Activated CD4-positive, alpha-beta T cell treated with anti-CD3 and anti-CD28 coated beads for 36 hours (primary cell): ENCODE data around the gene PATJ. TPM values are rescaled to one million over a fixed set of nuclear protein-coding genes. Genes with fewer than 3 reads are reported as not detected.
"Not testable (repeated sequence)": the region's sequence is repeated elsewhere in the genome, so short reads cannot be mapped to it uniquely, and the experiment has no call there.

Experiments used
- ATAC-seq: fragments of 200-7000 bp; cut with Tn5 transposase; one replicate; pipeline ENCODE4 v1.10.0; 2021; ENCODE audit warnings: mild to moderate bottlenecking, moderate library complexity
- CTCF ChIA-PET: fragments of 350-600 bp; sonication (Branson Sonifier 250); formaldehyde crosslinking; loops from one replicate; lab custom pipeline; 2021; ENCODE audit warnings: antibody characterized with exemption; lab: Charles Lee
- POLR2A ChIA-PET: fragments of 350-600 bp; sonication (Branson Sonifier 250); formaldehyde crosslinking; loops from one replicate; lab custom pipeline; 2021; ENCODE audit warnings: antibody characterized with exemption, inconsistent platforms; lab: Charles Lee
- DNase-seq: peaks from one replicate; pipeline ENCODE4 v3.0.0-alpha.2; 2020
- H3K27ac Mint-ChIP-seq: one replicate; pipeline ENCODE4 v1.8.0; 2021; ENCODE audit warnings: mixed read lengths
- H3K27me3 Mint-ChIP-seq: one replicate; pipeline ENCODE4 v1.8.0; 2021; ENCODE audit warnings: mixed read lengths
- H3K36me3 Mint-ChIP-seq: one replicate; pipeline ENCODE4 v1.8.0; 2021; ENCODE audit warnings: low read depth, mixed read lengths
- H3K4me1 Mint-ChIP-seq: one replicate; pipeline ENCODE4 v1.8.0; 2021; ENCODE audit warnings: mixed read lengths
- H3K4me3 Mint-ChIP-seq: one replicate; pipeline ENCODE4 v1.8.0; 2021; ENCODE audit warnings: mild to moderate bottlenecking, moderate library complexity, mixed read lengths
- H3K9me3 Mint-ChIP-seq: one replicate; pipeline ENCODE4 v1.8.0; 2021; ENCODE audit warnings: low read depth, mixed read lengths
- intact Hi-C, 2 experiments: fragments of 100-400 bp; cut with DNase I in 1 of 2; cut with micrococcal nuclease in 1 of 2; formaldehyde crosslinking; loops; one replicate each; pipeline versions ENCODE4 v1.14.2 to v1.15.1; 2022 to 2024; cut with DNase I, micrococcal nuclease
- total RNA-seq, 2 experiments: library from RNA; stranded (reverse); gene quantifications; one replicate each; pipeline ENCODE4 v1.2.3, GENCODE V29; 2021

Gene PATJ
- total RNA-seq, 2 experiments from 2014 or later = 12.6 to 12.8 TPM

DNA sequence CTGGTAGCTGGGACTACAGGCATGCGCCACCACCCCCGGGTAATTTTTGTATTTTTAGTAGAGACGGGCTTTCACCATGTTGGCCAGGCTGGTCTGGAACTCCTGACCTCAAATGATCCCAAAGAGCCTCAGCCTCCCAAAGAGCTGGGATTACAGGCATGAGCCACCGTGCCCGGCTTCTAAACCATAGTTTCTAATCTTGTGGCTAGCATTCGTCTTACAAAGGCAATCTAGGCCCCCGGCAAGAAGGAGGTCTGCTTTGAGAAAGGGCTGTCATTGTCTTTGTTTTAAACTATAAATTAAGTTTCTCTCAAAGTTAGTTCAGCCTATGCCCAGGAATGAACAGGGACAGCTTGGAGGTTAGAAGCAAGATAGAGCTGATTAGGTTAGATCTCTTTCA, 442.1 kb downstream of the PATJ start:
- no peak for ATAC-seq
- Mint-ChIP-seq H3K36me3 (no peaks in the 10 kb centered on the region), H3K4me1 (no peaks in the 10 kb centered on the region)

DNA sequence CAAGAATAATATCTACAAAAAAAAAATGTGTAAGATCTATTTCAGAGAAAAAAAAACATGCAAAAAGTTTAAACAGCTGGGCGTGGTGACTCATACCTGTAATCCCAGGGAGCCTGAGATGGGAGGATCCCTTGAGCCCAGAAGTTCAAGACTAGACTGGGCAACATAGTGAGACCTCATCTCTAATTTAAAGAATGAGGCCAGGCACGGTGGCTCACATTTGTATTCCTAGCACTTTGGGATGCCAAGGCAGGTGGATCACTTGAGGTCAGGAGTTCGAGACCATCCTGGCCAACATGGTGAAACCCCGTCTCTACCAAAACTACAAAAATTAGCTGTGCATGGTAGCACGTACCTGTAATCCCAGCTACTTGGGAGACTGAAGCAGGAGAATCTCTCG, 443.0 kb downstream of the PATJ start:
- ATAC-seq, intact Hi-C loops, H3K27me3 Mint-ChIP-seq, H3K4me1 Mint-ChIP-seq, H3K4me3 Mint-ChIP-seq, H3K27ac Mint-ChIP-seq, H3K9me3 Mint-ChIP-seq, DNase-seq, POLR2A ChIA-PET, H3K36me3 Mint-ChIP-seq: not testable (repeated sequence)
- CTCF ChIA-PET = interaction anchor here (2.0 kb wide), 1 partner anchor 9 kb away, joined by 11 read pairs; no protein-coding TSS in a partner anchor

More for the DNA sequence above, 442.1 kb downstream of the PATJ start:
- H3K4me3 Mint-ChIP-seq = no peak overlapping the region
- H3K27ac Mint-ChIP-seq = no peak overlapping the region
- H3K27me3 Mint-ChIP-seq = no peaks in the 10 kb centered on the region
- no peak for DNase-seq
- intact Hi-C loops = no loop called here
- POLR2A ChIA-PET = no interaction called here
- no peaks in the 10 kb centered on the region for H3K9me3 Mint-ChIP-seq
- CTCF ChIA-PET = interaction anchor here (2.0 kb wide), 1 partner anchor 9 kb away, joined by 11 read pairs; no protein-coding TSS in a partner anchor

DNA sequence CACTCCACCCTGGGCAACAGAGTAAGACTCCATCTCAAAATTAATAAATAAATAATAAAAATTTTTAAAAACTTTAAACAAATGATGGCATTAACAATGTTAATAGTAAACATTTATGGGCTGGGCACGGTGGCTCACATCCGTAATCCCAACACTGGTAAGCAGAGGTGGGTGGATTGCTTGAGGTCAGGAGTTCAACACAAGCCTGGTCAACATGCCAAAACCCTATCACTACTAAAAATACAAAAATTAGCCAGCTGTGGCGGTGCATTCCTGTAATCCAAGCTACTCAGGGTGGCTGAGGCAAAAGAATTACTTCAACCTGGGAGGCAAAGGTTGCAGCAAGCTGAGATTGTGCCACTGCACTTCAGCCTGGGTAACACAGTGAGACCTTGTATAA, 443.4 kb downstream of the PATJ start:
- Mint-ChIP-seq H3K9me3 (no peaks in the 10 kb centered on the region), H3K36me3 (no peaks in the 10 kb centered on the region), H3K27me3 (no peaks in the 10 kb centered on the region), H3K4me3 (no peak overlapping the region), H3K4me1 (no peaks in the 10 kb centered on the region), H3K27ac (no peak overlapping the region)
- intact Hi-C loops = no loop called here
- DNase-seq (no peak), ATAC-seq (no peak)
- CTCF ChIA-PET = no interaction called here
- POLR2A ChIA-PET = no interaction called here

DNA sequence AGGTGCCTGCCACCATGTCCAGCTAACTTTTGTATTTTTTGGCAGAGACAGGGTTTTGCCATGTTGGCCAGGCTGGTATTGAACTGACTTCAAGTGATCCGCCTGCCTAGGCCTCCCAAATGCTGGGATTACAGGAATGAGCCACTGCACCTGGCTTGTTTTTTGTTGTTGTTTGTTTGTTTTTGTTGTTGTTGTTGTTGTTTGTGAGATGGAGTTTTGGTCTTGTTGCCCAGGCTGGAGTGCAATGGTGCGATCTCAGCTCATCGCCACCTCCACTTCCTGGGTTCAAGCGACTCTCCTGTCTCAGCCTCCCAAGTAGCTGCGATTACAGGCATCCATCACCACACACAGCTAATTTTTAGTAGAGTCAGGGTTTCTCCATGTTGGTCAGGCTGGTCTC, 445.3 kb downstream of the PATJ start:
- ATAC-seq = no peak
- Mint-ChIP-seq H3K4me1 (no peaks in the 10 kb centered on the region), H3K27me3 (no peaks in the 10 kb centered on the region), H3K9me3 (no peaks in the 10 kb centered on the region), H3K4me3 (no peak overlapping the region), H3K36me3 (no peaks in the 10 kb centered on the region), H3K27ac (no peak overlapping the region)
- no peak for DNase-seq
- ChIA-PET POLR2A (no interaction called here), CTCF (interaction anchor here (0.6 to 0.9 kb wide), 2 partner anchors 56 to 559 kb away, joined by 3 read pairs; no protein-coding TSS in a partner anchor)
- intact Hi-C loops = no loop called here

DNA sequence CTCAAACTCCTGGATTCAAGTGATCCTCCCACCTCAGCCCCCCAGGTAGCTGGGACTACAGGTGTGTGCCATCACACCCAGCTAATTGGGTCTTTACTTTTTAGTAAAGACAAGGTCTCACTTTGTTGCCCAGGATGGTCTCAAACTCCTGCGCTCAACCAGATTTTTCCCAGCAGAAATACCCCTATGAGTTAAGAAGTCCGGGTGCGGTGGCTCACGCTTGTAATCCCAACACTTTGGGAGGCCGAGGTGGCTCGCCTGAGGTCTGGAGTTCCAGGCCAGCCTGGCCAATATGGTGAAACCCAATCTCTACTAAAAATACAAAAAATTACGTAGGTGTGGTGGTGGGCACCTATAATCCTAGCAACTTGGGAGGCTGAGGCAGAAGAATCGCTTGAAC, 445.8 kb downstream of the PATJ start:
- intact Hi-C loops = no loop called here
- H3K27ac Mint-ChIP-seq = no peak overlapping the region
- no peak for DNase-seq
- ChIA-PET POLR2A (no interaction called here), CTCF (interaction anchor here (0.6 to 0.9 kb wide), 2 partner anchors 57 to 558 kb away, joined by 3 read pairs; no protein-coding TSS in a partner anchor)
- ATAC-seq = no peak
- H3K9me3 Mint-ChIP-seq = no peaks in the 10 kb centered on the region
- no peaks in the 10 kb centered on the region for H3K36me3 Mint-ChIP-seq
- no peaks in the 10 kb centered on the region for H3K4me1 Mint-ChIP-seq
- H3K27me3 Mint-ChIP-seq = no peaks in the 10 kb centered on the region
- no peak overlapping the region for H3K4me3 Mint-ChIP-seq

DNA sequence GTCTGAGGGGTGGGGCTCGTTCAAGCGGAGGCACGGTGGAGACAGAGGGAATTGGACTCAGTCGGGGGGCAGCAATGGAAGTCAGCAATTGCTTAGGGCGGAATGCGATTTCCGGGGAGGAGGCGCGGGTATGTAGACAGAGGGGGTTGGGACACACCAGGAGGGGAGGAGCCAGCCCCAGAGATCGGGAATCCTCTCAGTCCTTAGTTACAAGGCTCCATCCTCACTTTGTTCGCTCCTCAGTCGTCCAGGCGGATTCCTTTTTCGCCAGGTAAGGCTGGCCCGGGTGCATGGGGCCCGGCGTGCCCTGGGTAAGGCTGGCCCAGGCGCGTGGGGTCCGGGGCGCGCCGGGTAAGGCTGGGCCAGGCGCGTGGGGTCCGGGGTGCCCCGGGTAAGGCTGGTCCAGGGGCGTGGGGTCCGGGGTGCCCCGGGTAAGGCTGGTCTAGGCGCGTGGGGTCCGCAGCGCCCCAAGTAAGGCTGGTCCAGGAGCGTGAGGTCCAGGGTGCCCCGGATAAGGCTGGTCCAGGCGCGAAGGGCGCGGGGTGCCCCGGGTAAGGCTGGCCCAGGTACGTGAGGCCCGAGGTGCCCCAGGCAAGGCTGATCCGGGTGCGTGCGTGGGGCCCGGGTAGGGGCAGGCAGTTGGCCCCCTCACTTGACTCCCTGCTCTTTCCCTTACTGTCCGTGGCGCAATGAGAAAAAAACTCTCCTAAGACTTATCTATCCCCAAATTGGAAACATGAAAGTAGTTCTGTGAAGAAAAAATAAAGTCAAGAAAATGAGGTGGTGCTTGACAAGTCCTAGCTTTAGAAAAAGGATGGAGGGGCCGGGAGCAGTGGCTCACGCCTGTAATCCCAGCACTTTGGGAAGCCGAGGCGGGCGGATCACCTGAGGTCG, 452.6 kb downstream of the PATJ start, which contains the start of gene L1TD1:
TSS of gene L1TD1 (plus strand) at position 199 of the 894 bp plus-strand sequence. CDS start 11,780 bp downstream, outside the sequence.
- Mint-ChIP-seq H3K9me3 (no peaks in the 10 kb centered on the region), H3K27ac (no peak within 1 kb of the TSS), H3K36me3 (no peaks in the 10 kb centered on the region), H3K4me3 (no peak within 1 kb of the TSS), H3K4me1 (peaks cover 5% of the 10 kb centered on the region), H3K27me3 (peaks cover 23% of the 10 kb centered on the region)
- intact Hi-C loops = no loop called here
- CTCF ChIA-PET = no interaction called here
- DNase-seq (no peak), ATAC-seq (peak; percentile 12)
- POLR2A ChIA-PET = no interaction called here

DNA sequence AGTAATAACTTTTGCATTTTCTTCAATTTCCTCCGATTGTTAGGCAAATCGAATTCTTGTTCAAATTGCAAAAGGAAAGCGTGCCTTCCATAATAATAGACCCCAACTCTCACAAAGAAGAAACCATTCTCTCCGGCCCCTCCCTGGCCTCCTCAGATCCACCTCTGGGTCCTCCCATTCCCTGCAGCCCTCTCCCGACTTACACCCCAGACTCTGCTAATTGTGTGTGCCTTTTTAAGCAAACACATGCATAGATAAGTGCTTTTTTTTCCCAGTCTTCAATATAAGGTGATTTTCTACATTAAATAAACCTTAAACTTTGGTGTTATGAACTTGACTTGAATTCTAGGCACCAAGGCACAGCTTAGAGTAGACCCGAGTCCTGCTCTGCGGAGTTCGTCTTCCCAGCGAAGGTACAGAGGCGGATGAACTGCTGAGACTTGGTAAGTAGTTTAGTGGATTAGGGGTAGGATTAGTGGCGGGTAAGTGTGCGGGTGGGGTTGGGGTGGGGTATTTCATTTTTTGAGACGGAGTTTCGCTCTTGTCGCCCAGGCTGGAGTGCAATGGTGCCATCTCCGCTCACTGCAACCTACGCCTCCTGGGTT, 453.9 kb downstream of the PATJ start:
- Mint-ChIP-seq H3K9me3 (no peaks in the 10 kb centered on the region), H3K27me3 (peaks cover 23% of the 10 kb centered on the region), H3K36me3 (no peaks in the 10 kb centered on the region), H3K4me3 (no peak overlapping the region), H3K4me1 (peaks cover 5% of the 10 kb centered on the region), H3K27ac (no peak overlapping the region)
- ChIA-PET CTCF (no interaction called here), POLR2A (no interaction called here)
- intact Hi-C loops = no loop called here
- no peak for DNase-seq
- no peak for ATAC-seq

DNA sequence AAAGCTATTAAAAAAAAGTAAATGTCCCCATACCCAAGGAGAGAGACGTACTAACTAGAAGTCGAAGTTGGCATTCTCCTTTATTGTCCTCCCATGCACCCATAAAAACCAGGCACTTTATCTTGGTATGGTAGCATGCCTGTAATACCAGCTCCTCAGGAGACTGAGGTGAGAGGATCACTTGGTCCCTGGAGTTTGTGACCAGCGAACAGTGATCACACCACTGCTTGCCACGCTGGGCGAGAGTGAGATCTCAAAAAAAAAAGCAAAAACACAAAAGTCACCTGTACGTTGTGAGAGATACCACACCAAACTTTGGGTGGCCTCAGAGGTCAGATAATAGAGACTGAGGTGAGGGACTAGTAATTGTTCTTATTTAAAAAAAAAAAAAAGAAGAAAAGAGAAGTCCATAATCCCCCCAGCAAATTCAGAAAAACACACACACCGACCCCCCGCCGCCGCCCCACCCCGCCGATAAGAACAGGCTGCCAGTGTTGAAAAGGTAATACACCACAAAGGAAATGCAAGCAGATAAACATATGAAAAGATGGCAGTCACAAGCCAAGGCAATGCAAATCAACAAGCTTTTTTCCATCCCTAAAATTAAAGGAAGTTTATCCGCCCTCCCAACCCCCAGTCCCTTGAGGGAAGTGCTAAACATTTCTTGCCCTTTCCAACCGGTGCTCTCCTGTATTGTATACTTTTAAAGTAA, 455.9 kb downstream of the PATJ start:
- peaks cover 23% of the 10 kb centered on the region for H3K27me3 Mint-ChIP-seq
- no peak overlapping the region for H3K27ac Mint-ChIP-seq
- DNase-seq (no peak), ATAC-seq (no peak)
- no peaks in the 10 kb centered on the region for H3K9me3 Mint-ChIP-seq
- no peaks in the 10 kb centered on the region for H3K36me3 Mint-ChIP-seq
- peaks cover 5% of the 10 kb centered on the region for H3K4me1 Mint-ChIP-seq
- ChIA-PET POLR2A (interaction anchor here (0.7 kb wide), 1 partner anchor 54 kb away, joined by 5 read pairs; no protein-coding TSS in a partner anchor), CTCF (no interaction called here)
- intact Hi-C loops = no loop called here
- H3K4me3 Mint-ChIP-seq = no peak overlapping the region

DNA sequence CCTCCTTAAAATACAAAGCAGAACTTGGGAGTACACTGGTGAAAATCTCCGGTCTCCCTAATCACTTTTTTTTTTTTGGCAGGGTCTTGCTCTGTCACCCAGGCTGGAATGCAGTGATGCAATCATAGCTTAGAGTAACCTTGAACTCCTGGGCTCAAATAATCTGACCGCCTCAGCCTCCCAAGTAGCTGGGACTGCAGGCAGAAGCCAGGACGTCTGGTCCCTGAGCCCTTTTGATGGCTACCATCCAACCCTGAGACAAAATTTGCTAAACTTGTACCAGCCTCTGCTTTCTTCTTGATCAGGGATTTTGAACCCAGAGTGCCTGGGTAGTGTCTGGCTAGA, 456.5 kb downstream of the PATJ start:
- Mint-ChIP-seq H3K4me3 (no peak overlapping the region), H3K4me1 (peaks cover 5% of the 10 kb centered on the region), H3K36me3 (no peaks in the 10 kb centered on the region), H3K27ac (no peak overlapping the region), H3K27me3 (peaks cover 21% of the 10 kb centered on the region), H3K9me3 (no peaks in the 10 kb centered on the region)
- POLR2A ChIA-PET = no interaction called here
- CTCF ChIA-PET = no interaction called here
- no peak for ATAC-seq
- intact Hi-C loops = no loop called here
- no peak for DNase-seq

DNA sequence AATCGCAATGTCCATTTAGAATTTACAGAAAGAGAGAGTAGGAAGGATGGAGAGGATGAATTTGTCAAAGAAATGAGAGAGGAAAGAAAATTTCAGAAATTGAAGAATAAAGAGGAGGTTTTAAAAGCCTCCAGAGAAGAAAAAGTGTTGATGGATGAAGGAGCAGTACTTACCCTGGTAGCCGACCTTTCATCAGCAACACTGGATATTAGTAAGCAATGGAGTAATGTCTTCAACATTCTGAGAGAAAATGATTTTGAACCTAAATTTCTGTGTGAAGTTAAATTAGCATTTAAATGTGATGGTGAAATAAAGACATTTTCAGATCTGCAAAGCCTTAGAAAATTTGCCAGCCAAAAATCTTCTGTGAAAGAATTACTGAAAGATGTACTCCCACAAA, 464.9 kb downstream of the PATJ start:
- H3K4me1 Mint-ChIP-seq = peaks cover 10% of the 10 kb centered on the region
- ChIA-PET POLR2A (no interaction called here), CTCF (no interaction called here)
- no peak overlapping the region for H3K27ac Mint-ChIP-seq
- peaks cover 16% of the 10 kb centered on the region for H3K9me3 Mint-ChIP-seq
- intact Hi-C loops = no loop called here
- H3K36me3 Mint-ChIP-seq = peaks cover 2% of the 10 kb centered on the region
- no peaks in the 10 kb centered on the region for H3K27me3 Mint-ChIP-seq
- no peak overlapping the region for H3K4me3 Mint-ChIP-seq
- ATAC-seq (no peak), DNase-seq (no peak)

DNA sequence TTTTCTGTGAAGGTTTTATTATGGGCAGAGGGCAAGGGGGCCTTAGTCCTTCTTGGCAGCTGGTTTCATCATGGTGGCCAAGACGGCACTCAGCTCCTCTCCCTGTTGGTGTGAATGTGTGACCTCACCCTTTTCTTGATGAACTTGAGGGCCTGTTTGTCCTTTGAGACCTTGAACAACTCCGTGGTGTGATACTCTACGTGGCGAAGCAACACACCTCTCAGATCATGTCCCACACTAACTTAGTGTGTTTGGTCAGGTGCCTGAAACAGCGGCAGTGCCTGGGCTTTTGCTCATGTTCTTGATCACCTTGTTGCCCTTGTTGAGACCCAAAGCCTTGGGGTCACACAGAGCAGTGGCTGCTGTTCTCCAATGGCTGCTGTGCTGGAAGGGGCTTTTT, 465.8 kb downstream of the PATJ start:
- H3K9me3 Mint-ChIP-seq = peaks cover 16% of the 10 kb centered on the region
- H3K36me3 Mint-ChIP-seq = peaks cover 2% of the 10 kb centered on the region
- CTCF ChIA-PET = no interaction called here
- intact Hi-C loops = no loop called here
- no peak overlapping the region for H3K4me3 Mint-ChIP-seq
- H3K27ac Mint-ChIP-seq = no peak overlapping the region
- ATAC-seq (no peak), DNase-seq (no peak)
- POLR2A ChIA-PET = no interaction called here
- H3K27me3 Mint-ChIP-seq = no peaks in the 10 kb centered on the region
- H3K4me1 Mint-ChIP-seq = peaks cover 10% of the 10 kb centered on the region
